Smooth muscle cell (in vitro differentiated cells): ENCODE results near the gene NRG2. TPM values are rescaled to one million over a fixed set of nuclear protein-coding genes. Genes with fewer than 3 reads are reported as not detected.

Experiments used
- DNase-seq: peaks from one replicate; lab custom pipeline; 2025; ENCODE audit not compliant: unreplicated experiment; lab: John Stamatoyannopoulos, UW
- H2AFZ ChIP-seq: fragments of 200-600 bp; sonication (generic); 2 replicates; pipeline ENCODE4 v1.6.0; 2016; ENCODE audit warnings: antibody characterized with exemption, low read depth, mild to moderate bottlenecking
- H3F3A ChIP-seq: fragments of 200-600 bp; sonication (generic); 2 replicates; pipeline ENCODE4 v1.6.0; 2017; ENCODE audit warnings: antibody characterized with exemption, low read depth
- H3K27ac ChIP-seq: fragments of 200-600 bp; sonication (generic); 2 replicates; pipeline ENCODE4 v1.5.1; 2016; ENCODE audit warnings: low read depth, mild to moderate bottlenecking
- H3K27me3 ChIP-seq: fragments of 200-600 bp; sonication (generic); 2 replicates; pipeline ENCODE4 v1.6.1; 2016; ENCODE audit warnings: low read depth, mild to moderate bottlenecking
- H3K36me3 ChIP-seq: fragments of 200-600 bp; sonication (generic); 2 replicates; pipeline ENCODE4 v1.5.1; 2016; ENCODE audit warnings: low read depth
- H3K4me1 ChIP-seq: fragments of 200-600 bp; sonication (generic); 2 replicates; pipeline ENCODE4 v1.5.1; 2016; ENCODE audit warnings: low read depth
- H3K4me2 ChIP-seq: fragments of 200-600 bp; sonication (generic); 2 replicates; pipeline ENCODE4 v1.6.0; 2016; ENCODE audit warnings: mild to moderate bottlenecking
- H3K4me3 ChIP-seq: fragments of 200-600 bp; sonication (generic); 2 replicates; pipeline ENCODE4 v1.5.1; 2016; ENCODE audit warnings: mild to moderate bottlenecking
- H3K79me2 ChIP-seq: fragments of 200-600 bp; sonication (generic); 2 replicates; pipeline ENCODE4 v1.6.0; 2016; ENCODE audit warnings: low read depth, mild to moderate bottlenecking
- H3K9ac ChIP-seq: fragments of 200-600 bp; sonication (generic); 2 replicates; pipeline ENCODE4 v1.6.0; 2016; ENCODE audit warnings: low read depth
- H3K9me3 ChIP-seq: fragments of 200-600 bp; sonication (generic); replicated peaks from 2 replicates; pipeline ENCODE4 v1.5.1; 2016; ENCODE audit warnings: low read depth
- H4K20me1 ChIP-seq: fragments of 200-600 bp; sonication (generic); 2 replicates; pipeline ENCODE4 v1.6.0; 2016; ENCODE audit warnings: low read depth
- CTCF ChIP-seq: fragments of 200-600 bp; sonication (generic); IDR thresholded peaks from 2 replicates; pipeline ENCODE4 v1.5.1; 2017; ENCODE audit warnings: borderline replicate concordance, mild to moderate bottlenecking, antibody characterized with exemption; ENCODE audit not compliant: insufficient read depth, poor library complexity, severe bottlenecking
- WGBS: methylation state at CpG from one replicate; pipeline ENCODE4 v1.1.7; 2016; ENCODE audit warnings: low lambda C conversion rate; 5-methylcytosine and 5-hydroxymethylcytosine counted together
- polyA plus RNA-seq: library from polyadenylated mRNA; unstranded; fragments of >200 nt; fragmentation: Nextera tagmentation; extraction: Ambion mirVana; gene quantifications from 2 replicates; pipeline ENCODE4 v1.2.1, GENCODE V29; 2016
- total RNA-seq: library from RNA; depleted of rRNA; stranded (reverse); fragments of >200 nt; gene quantifications from 2 replicates; pipeline ENCODE4 v1.2.3, GENCODE V29; 2014

NRG2 gene
- total and polyA plus RNA-seq, 2 experiments from 2014 or later: 0.09 to 0.25 TPM

- DNase-seq: no peak
- TF ChIP-seq CTCF: no peak
- Histone ChIP-seq H3K27ac (no peak overlapping the region), H3F3A (no peaks in the 10 kb centered on the region), H3K4me3 (no peak overlapping the region), H3K36me3 (no peaks in the 10 kb centered on the region), H4K20me1 (no peaks in the 10 kb centered on the region), H3K27me3 (peaks cover 94% of the 10 kb centered on the region), H3K9ac (no peak overlapping the region), H3K4me1 (peaks cover 9% of the 10 kb centered on the region), H3K4me2 (no peak overlapping the region), H3K9me3 (no peaks in the 10 kb centered on the region), H3K79me2 (no peaks in the 10 kb centered on the region), H2AFZ (no peak overlapping the region)
- 77% methylated on average over 4 of the region's 4 CpGs for WGBS
These were observed 6.1 kb downstream of the NRG2 start for GRCh38 chr5:140037012-140037411.

- Histone ChIP-seq H3F3A (no peaks in the 10 kb centered on the region), H3K36me3 (no peaks in the 10 kb centered on the region), H3K27me3 (peaks cover 92% of the 10 kb centered on the region), H3K9ac (no peak overlapping the region), H3K4me3 (no peak overlapping the region), H3K27ac (no peak overlapping the region), H3K79me2 (no peaks in the 10 kb centered on the region), H3K4me2 (no peak overlapping the region), H2AFZ (no peak overlapping the region), H3K9me3 (no peaks in the 10 kb centered on the region), H4K20me1 (no peaks in the 10 kb centered on the region), H3K4me1 (peaks cover 9% of the 10 kb centered on the region)
- 70% methylated on average over 2 of the region's 2 CpGs for WGBS
- no peak for TF ChIP-seq CTCF
- DNase-seq: no peak
These were observed 7.2 kb downstream of the NRG2 start for GRCh38 chr5:140035881-140036280.

- DNase-seq: no peak
- H4K20me1 ChIP-seq: no peaks in the 10 kb centered on the region
- H3K27ac ChIP-seq: no peak overlapping the region
- H3K4me1 ChIP-seq: no peaks in the 10 kb centered on the region
- no peaks in the 10 kb centered on the region for H3K9me3 ChIP-seq
- H3K36me3 ChIP-seq: no peaks in the 10 kb centered on the region
- H3K4me2 ChIP-seq: no peak overlapping the region
- no peak overlapping the region for H3K9ac ChIP-seq
- H2AFZ ChIP-seq: no peak overlapping the region
- 77% methylated on average over 3 of the region's 3 CpGs for WGBS
- no peak for TF ChIP-seq CTCF
- no peak overlapping the region for H3K4me3 ChIP-seq
- H3K79me2 ChIP-seq: no peaks in the 10 kb centered on the region
- peaks cover 92% of the 10 kb centered on the region for H3K27me3 ChIP-seq
- no peaks in the 10 kb centered on the region for H3F3A ChIP-seq
These were observed 9.9 kb downstream of the NRG2 start for GRCh38 chr5:140033037-140033760.

- H3K4me1 ChIP-seq: no peaks in the 10 kb centered on the region
- WGBS: 82% methylated on average over 2 of the region's 2 CpGs
These were observed 10.8 kb downstream of the NRG2 start for GRCh38 chr5:140032296-140032695.

More at GRCh38 chr5:140032296-140032695, 10.8 kb downstream of the NRG2 start:
- H3K79me2 ChIP-seq: no peaks in the 10 kb centered on the region
- TF ChIP-seq CTCF: no peak
- H3K27me3 ChIP-seq: peaks cover 88% of the 10 kb centered on the region
- H3K27ac ChIP-seq: no peak overlapping the region
- no peak overlapping the region for H2AFZ ChIP-seq
- no peaks in the 10 kb centered on the region for H4K20me1 ChIP-seq
- H3K4me2 ChIP-seq: no peak overlapping the region
- no peaks in the 10 kb centered on the region for H3F3A ChIP-seq
- H3K36me3 ChIP-seq: no peaks in the 10 kb centered on the region
- H3K9me3 ChIP-seq: no peaks in the 10 kb centered on the region
- DNase-seq: no peak
- H3K4me3 ChIP-seq: no peak overlapping the region
- H3K9ac ChIP-seq: no peak overlapping the region
